ENCODE results near the gene BRINP1. TPM values are rescaled to one million over a fixed set of nuclear protein-coding genes. Genes with fewer than 3 reads are reported as not detected.
"Not testable (repeated sequence)": the region's sequence is repeated elsewhere in the genome, so short reads cannot be mapped to it uniquely, and the experiment has no call there.

The BRINP1 gene
- total RNA-seq, 1 experiment from 2014 or later = not detected

GRCh38 chr9:119240546-119240945, 128.7 kb downstream of the BRINP1 start:
- in situ Hi-C loops (cut with HindIII; ENCODE audit: low sequenced_read_pairs) = no loop called here
- DNase-seq (ENCODE audit: low spot score) = no peak

- in situ Hi-C loops (cut with HindIII; ENCODE audit: low sequenced_read_pairs) = no loop called here
These were observed 134.6 kb downstream of the BRINP1 start for GRCh38 chr9:119234636-119235035.

DNA sequence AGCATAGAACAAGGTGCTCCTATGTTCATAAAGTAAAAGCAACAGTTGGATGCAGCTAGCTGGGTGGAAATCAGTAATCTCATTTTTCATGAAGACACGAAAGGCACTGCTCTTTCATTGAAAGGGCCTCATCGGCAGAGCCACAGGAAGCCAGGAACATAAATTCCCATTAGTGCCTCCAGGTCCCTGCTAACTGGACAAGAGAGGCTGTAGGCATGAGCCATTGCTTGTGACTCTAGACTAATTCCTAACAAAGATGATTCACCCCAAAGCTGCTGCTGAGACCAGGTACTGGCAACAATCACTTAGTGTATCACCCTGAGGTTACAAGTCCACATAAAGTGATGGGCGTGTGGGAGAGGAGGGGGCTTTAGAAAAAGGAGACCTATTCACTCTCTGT, 141.8 kb downstream of the BRINP1 start:
- in situ Hi-C loops (cut with HindIII; ENCODE audit: low sequenced_read_pairs) = no loop called here

More at GRCh38 chr9:119234636-119235035, 134.6 kb downstream of the BRINP1 start:
- DNase-seq (ENCODE audit: low spot score) = no peak

DNA sequence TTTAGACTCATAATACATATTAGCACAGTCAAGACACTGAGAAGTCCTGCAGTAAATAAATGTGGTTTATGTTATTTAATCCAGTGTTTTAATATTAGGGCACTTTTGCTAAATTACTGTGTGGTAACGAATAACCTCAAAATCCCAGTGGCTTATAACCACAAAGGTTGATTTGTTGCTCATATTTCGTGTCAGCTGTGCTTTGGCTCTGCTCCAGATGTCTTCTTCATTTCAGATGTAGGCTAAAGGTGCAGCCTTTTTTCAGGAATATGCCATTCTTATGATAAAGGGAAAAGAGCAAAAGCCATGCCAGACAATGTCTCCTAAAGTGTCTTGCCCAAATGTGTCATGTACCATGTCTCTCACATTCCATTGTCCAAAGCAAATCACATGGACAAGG, 144.8 kb downstream of the BRINP1 start:
- DNase-seq (ENCODE audit: low spot score) = peak; percentile 47
- in situ Hi-C loops (cut with HindIII; ENCODE audit: low sequenced_read_pairs) = no loop called here

More for the DNA sequence above, 141.8 kb downstream of the BRINP1 start:
- DNase-seq (ENCODE audit: low spot score) = no peak

DNA sequence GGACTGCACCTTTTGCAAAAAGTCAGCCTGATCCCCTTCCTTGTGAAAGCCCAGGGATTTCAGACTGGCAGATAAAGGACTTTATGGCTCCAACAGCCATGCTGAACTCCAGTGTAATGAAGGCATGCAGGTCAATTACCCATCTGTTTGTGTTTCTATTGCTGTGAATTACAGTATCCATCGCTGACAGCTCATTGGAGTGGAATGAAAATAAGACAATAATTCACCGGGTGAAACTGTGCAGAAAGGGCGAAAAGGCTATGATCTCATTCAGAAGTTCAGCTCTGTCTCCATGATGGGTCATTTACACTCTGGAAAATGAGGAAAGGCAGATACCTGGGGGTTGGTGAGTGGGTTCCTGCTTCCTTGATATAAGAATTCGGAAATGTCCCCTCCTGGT, 148.0 kb downstream of the BRINP1 start:
- in situ Hi-C loops (cut with HindIII; ENCODE audit: low sequenced_read_pairs) = no loop called here
- peak; percentile 80 for DNase-seq (ENCODE audit: low spot score)

- DNase-seq (ENCODE audit: low spot score) = no peak
- in situ Hi-C loops (cut with HindIII; ENCODE audit: low sequenced_read_pairs) = no loop called here
These were observed 150.9 kb downstream of the BRINP1 start for GRCh38 chr9:119218293-119218692.

GRCh38 chr9:119216651-119217331, 152.4 kb downstream of the BRINP1 start:
- in situ Hi-C loops (cut with HindIII; ENCODE audit: low sequenced_read_pairs) = no loop called here
- DNase-seq (ENCODE audit: low spot score) = peak; percentile 85

DNA sequence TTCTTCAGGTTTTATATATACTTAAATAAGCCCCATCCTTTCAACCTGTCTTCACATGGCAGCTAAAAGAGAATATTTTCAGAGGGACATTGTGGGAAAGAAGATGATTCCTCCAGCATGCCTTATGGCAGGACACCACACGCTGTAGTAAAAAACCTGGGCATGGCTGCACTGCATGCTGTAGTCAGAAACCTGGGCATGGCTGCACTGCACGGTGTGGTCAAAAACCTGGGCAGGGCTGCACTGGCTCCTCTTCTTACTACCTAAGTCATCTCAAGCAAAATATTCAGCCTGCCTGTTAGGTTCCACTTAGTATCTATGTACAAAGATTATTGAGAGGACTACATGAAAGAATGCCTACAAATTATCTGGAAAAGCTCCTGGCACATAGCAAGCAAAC, 153.6 kb downstream of the BRINP1 start:
- peak; percentile 68 for DNase-seq (ENCODE audit: low spot score)
- in situ Hi-C loops (cut with HindIII; ENCODE audit: low sequenced_read_pairs) = no loop called here

- in situ Hi-C loops (cut with HindIII; ENCODE audit: low sequenced_read_pairs) = no loop called here
- DNase-seq (ENCODE audit: low spot score) = no peak
These were observed 155.8 kb downstream of the BRINP1 start for GRCh38 chr9:119213471-119213870.

- in situ Hi-C loops (cut with HindIII; ENCODE audit: low sequenced_read_pairs) = no loop called here
- no peak for DNase-seq (ENCODE audit: low spot score)
These were observed 171.2 kb downstream of the BRINP1 start for GRCh38 chr9:119197893-119198607.

DNA sequence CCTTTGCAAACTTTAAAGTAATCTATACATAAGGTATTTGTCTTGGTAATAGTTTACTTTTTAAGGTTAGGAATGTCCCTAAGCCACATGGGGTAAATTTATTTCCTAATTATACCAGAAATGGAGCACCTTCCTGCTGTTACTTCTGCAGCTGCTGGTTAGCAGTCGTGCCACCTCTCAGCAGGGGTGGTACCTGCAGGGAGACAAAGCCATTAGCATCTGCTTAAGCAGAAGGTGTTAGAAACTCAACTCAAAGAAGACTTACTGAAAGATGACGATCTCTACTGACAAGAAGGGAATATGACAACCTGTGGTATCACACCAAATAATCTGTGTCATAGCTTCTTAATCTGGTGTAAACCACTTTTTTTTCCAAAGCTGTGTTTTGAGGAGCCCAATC, 173.7 kb downstream of the BRINP1 start:
- in situ Hi-C loops (cut with HindIII; ENCODE audit: low sequenced_read_pairs) = no loop called here
- DNase-seq (ENCODE audit: low spot score) = no peak

DNA sequence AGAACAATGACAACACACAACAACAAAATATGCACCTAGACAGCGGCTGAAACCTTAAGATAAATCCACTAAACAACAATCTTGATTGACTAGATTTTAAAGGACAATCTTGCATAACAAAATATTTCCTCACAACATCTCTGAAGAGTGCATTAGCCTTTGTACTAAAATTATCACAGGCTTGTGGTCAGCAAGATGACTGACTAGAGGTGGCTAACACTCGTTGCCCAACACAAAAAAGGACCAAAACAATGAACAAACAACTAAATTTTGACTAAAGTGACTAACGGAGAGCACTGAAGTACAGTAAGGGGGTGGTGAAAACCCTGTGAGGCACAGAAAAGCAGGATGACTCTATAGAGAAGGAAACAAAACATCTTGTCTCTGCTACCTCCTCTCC, 183.9 kb downstream of the BRINP1 start:
- in situ Hi-C loops (cut with HindIII; ENCODE audit: low sequenced_read_pairs) = no loop called here
- DNase-seq (ENCODE audit: low spot score) = no peak

DNA sequence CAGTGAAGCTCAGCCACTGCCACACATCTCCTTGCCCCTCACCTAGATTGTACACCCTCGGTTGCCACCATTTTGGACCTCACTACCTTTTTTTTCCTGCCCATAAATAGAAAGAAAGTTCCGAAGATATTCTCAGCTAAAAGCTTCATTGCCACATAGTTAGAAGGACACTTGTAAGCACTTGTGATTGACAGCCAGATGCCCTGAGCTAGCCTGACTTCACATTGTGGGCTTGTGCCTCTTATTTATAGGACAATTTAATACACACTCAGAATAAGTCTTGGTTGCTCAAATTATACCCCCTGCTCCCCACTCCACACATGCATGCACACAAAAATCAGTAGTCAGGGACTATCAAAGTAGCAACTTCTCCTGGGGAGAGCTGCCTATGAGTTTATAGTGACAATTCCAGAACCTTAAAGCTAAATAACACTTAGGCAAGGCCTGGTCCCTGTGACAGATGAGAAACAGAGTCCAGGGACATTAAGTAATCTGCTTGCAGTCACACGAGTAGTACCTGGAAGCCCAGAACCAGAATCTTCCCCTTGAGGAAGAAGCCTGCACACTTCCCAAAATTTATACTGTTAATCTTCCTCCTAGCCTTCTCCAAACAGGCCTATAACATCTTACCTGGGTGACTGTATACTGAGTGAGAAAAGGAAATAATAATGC, 184.8 kb downstream of the BRINP1 start:
- no peak for DNase-seq (ENCODE audit: low spot score)
- in situ Hi-C loops (cut with HindIII; ENCODE audit: low sequenced_read_pairs) = no loop called here

DNA sequence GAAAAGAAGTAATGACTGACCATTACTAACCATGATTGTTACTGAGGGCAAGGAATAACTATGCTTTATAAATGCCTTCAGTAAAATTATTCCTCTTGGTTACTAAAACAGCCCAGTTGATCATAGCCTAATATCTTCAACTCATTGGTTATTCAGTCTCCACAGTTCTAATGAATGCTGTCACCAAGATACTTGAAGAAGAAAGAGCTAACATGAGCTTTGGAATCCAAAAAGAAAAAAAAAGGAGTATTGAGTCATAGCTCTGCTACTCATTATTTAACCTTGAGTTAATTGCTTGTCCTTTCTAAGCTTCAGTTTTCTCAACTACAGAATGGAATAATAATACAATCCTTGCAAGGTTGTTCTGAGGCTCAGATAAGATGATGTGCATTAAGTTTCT, 187.7 kb downstream of the BRINP1 start:
- DNase-seq (ENCODE audit: low spot score) = no peak
- in situ Hi-C loops (cut with HindIII; ENCODE audit: low sequenced_read_pairs) = no loop called here

DNA sequence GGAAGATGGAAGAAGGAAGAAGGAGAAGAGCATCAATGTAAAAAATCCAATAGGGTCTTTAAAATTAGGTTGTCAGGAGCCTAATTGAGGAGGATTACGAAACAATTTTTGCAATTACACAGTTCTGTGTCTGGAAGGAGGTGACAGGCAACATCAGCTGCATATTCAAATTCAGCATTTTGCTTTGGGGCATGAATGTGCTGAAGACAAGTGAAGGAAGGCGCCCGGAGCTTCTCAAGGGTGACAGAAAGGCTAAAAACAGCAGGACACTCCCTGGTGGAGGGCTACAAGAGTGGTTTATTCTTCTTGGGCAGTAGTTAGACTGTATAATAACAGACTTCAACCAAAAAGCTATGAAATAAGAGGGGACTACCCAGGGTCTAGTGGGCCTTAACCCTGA, 188.3 kb downstream of the BRINP1 start:
- in situ Hi-C loops (cut with HindIII; ENCODE audit: low sequenced_read_pairs) = no loop called here
- no peak for DNase-seq (ENCODE audit: low spot score)

- in situ Hi-C loops (cut with HindIII; ENCODE audit: low sequenced_read_pairs) = no loop called here
- DNase-seq (ENCODE audit: low spot score) = peak; percentile 64
These were observed 189.5 kb downstream of the BRINP1 start for GRCh38 chr9:119179701-119180100.

GRCh38 chr9:119177196-119177595, 192.0 kb downstream of the BRINP1 start:
- DNase-seq (ENCODE audit: low spot score) = no peak
- in situ Hi-C loops (cut with HindIII; ENCODE audit: low sequenced_read_pairs) = no loop called here

- in situ Hi-C loops (cut with HindIII; ENCODE audit: low sequenced_read_pairs) = no loop called here
- DNase-seq (ENCODE audit: low spot score) = no peak
These were observed 193.7 kb downstream of the BRINP1 start for GRCh38 chr9:119175581-119175980.

DNA sequence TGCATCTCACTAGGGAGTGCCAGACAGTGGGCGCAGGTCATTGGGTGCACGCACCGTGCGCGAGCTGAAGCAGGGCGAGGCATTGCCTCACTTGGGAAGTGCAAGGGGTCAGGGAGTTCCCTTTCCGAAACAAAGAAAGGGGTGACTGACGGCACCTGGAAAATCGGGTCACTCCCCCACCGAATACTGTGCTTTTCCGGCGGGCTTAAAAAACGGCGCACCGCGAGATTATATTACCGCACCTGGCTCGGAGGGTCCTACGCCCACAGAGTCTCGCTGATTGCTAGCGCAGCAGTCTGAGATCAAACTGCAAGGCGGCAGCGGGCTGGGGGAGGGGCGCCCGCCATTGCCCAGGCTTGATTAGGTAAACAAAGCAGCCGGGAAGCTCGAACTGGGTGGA, 200.0 kb downstream of the BRINP1 start:
- DNase-seq (ENCODE audit: low spot score); in situ Hi-C loops (cut with HindIII; ENCODE audit: low sequenced_read_pairs): not testable (repeated sequence)

DNA sequence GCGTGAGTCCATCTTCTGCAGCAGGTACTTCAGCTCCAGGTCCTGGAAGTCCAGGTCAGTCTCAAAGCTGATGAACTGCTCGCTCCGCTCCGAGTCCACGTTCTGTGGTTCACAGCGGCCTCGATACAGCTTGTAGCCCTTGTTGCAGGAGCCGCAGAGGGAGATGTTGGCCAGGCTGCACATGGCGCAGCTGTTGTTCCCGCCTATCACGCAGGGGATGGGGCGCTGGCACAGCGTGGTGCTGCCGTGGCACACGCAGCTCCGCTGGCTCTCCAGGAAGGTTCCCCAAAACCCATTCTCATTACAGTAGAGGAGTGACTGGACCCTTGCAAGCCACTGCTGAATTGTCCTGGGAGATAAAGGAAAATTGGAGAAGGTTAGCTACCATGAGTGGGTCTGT, 201.4 kb downstream of the BRINP1 start:
- in situ Hi-C loops (cut with HindIII; ENCODE audit: low sequenced_read_pairs) = no loop called here
- no peak for DNase-seq (ENCODE audit: low spot score)

Data from G401 (cell line).